GM18858 (cell line): ENCODE results near the gene TOMM34.
A peak's percentile ranks its signal among the peaks of the same experiment; 100 is the strongest.

Source experiments
- ATAC-seq: cut with Tn5 transposase; IDR thresholded peaks from one replicate; pipeline ENCODE4 v1.9.1; 2021; ENCODE audit not compliant: unreplicated experiment

Gene TOMM34

GRCh38 chr20:44960103-44960852 lies at the start of gene TOMM34:
Gene TOMM34, minus strand, starts transcription at chr20:44960397. Its CDS starts 64 bp downstream, at chr20:44960333.
- ATAC-seq: peak; percentile 70

GRCh38 chr20:45008521-45009049 lies 48.4 kb upstream of the TOMM34 start:
- no peak for ATAC-seq

- ATAC-seq: no peak
These were observed 37.5 kb upstream of the TOMM34 start for GRCh38 chr20:44997668-44998067.

- ATAC-seq: no peak
These were observed 37.0 kb upstream of the TOMM34 start for GRCh38 chr20:44997171-44997570.

- ATAC-seq: no peak
These were observed 33.1 kb upstream of the TOMM34 start for GRCh38 chr20:44993343-44993742.

- ATAC-seq: no peak
These were observed 30.8 kb upstream of the TOMM34 start for GRCh38 chr20:44990957-44991356.

GRCh38 chr20:44990425-44990824 lies 30.2 kb upstream of the TOMM34 start:
- no peak for ATAC-seq

GRCh38 chr20:44988631-44989171 lies 28.5 kb upstream of the TOMM34 start:
- no peak for ATAC-seq

GRCh38 chr20:44983093-44983674 lies 23.0 kb upstream of the TOMM34 start:
- ATAC-seq: no peak

- ATAC-seq: no peak
These were observed 21.7 kb upstream of the TOMM34 start for GRCh38 chr20:44981736-44982406.

- ATAC-seq: peak; percentile 80
These were observed 19.0 kb upstream of the TOMM34 start for GRCh38 chr20:44979090-44979621.

- no peak for ATAC-seq
These were observed 16.5 kb upstream of the TOMM34 start for GRCh38 chr20:44976698-44977097.

GRCh38 chr20:44973053-44973452 lies 12.9 kb upstream of the TOMM34 start:
- no peak for ATAC-seq

GRCh38 chr20:44970243-44970757 lies 10.1 kb upstream of the TOMM34 start:
- no peak for ATAC-seq

- no peak for ATAC-seq
These were observed 9.2 kb upstream of the TOMM34 start for GRCh38 chr20:44969300-44969894.

GRCh38 chr20:44967207-44967807 lies 7.1 kb upstream of the TOMM34 start:
- no peak for ATAC-seq

GRCh38 chr20:44966030-44966961 lies 6.1 kb upstream of the TOMM34 start, which contains the start of gene STK4:
Gene STK4, plus strand, starts transcription at chr20:44966512. Its CDS starts 57 bp downstream, at chr20:44966569.
- ATAC-seq: peak; percentile 48

GRCh38 chr20:44965651-44966029 lies 5.4 kb upstream of the TOMM34 start:
- no peak for ATAC-seq
